HepG2 (cell line): Measurements from ENCODE around the gene PPP3CB. TPM values are rescaled to one million over a fixed set of nuclear protein-coding genes. Genes with fewer than 3 reads are reported as not detected.

Experiments
- ATAC-seq: fragments of 200-7000 bp; cut with Tn5 transposase; 3 replicates; pipeline ENCODE4 v1.9.1; 2020; ENCODE audit warnings: mild to moderate bottlenecking, moderate library complexity
- Bru-seq: library from RNA; stranded (reverse); fragments of 400-500 nt; gene quantifications from one replicate; lab custom pipeline; 2021; lab: Mats Ljungman, UMichigan
- BruChase-seq, 2 experiments: library from RNA; stranded (reverse); fragments of 400-500 nt; gene quantifications; one replicate each; lab custom pipeline; 2021; lab: Mats Ljungman, UMichigan
- BruUV-seq: library from RNA; stranded (reverse); fragments of 400-500 nt; replicated peaks from 2 replicates; lab custom pipeline; 2021; lab: Mats Ljungman, UMichigan
- CTCF ChIA-PET: fragments of 300-600 bp; formaldehyde crosslinking; extraction: SDS; loops from one replicate; lab custom pipeline; 2021; ENCODE audit warnings: low total read pairs, inconsistent platforms, low intra/inter-chr PET ratio; lab: Yijun Ruan, JAX
- POLR2A ChIA-PET: fragments of 350-600 bp; sonication (Branson Sonifier 250); formaldehyde crosslinking; loops from one replicate; lab custom pipeline; 2020; ENCODE audit warnings: antibody characterized with exemption, inconsistent platforms; lab: Yijun Ruan, JAX
- DNase-seq: peaks from one replicate; pipeline ENCODE4 v3.0.0-alpha.2; 2015; ENCODE audit warnings: low spot score
- FAIRE-seq: peaks from 3 replicates; lab custom pipeline; 2011; peaks lifted over from hg19 to GRCh38; lab: Jason Lieb, UNC
- H2AFZ ChIP-seq: one replicate; pipeline ENCODE4 v1.6.1; 2011; ENCODE audit warnings: low read length, inconsistent platforms
- H3K27ac ChIP-seq: fragments of 300-600 bp; 3 replicates; pipeline ENCODE4 v1.8.0; 2011; ENCODE audit warnings: mixed run types, mild to moderate bottlenecking, mixed read lengths, low read length, inconsistent platforms; ENCODE audit not compliant: insufficient read depth; ENCODE audit errors: extremely low read length
- H3K27me3 ChIP-seq, 2 experiments: fragments of 200-600 bp in 1 of 2; 2 replicates in 1 of 2; 3 replicates in 1 of 2; pipeline versions ENCODE4 v1.6.0 to v1.8.0; 2011; ENCODE audit warnings: low read length in 2 of 2, mild to moderate bottlenecking in 2 of 2, moderate library complexity in 2 of 2, inconsistent platforms in 1 of 2; ENCODE audit not compliant: insufficient read depth in 2 of 2, control insufficient read depth in 1 of 2
- H3K36me3 ChIP-seq, 2 experiments: fragments of 200-600 bp in 1 of 2; replicated peaks in 1 of 2; 2 replicates in 1 of 2; 3 replicates in 1 of 2; pipeline versions ENCODE4 v1.5.1 to v1.8.0; 2011; ENCODE audit warnings: low read length in 2 of 2, inconsistent platforms in 1 of 2; ENCODE audit not compliant: insufficient read depth in 2 of 2, control insufficient read depth in 1 of 2
- H3K4me1 ChIP-seq: 2 replicates; pipeline ENCODE4 v1.5.1; 2012; ENCODE audit warnings: low read length, inconsistent platforms; ENCODE audit not compliant: insufficient read depth
- H3K4me2 ChIP-seq: 2 replicates; pipeline ENCODE4 v1.6.0; 2011; ENCODE audit warnings: low read depth, low read length, inconsistent platforms
- H3K4me3 ChIP-seq, 3 experiments: fragments of 200-600 bp in 1 of 3; sonication (generic), shearing (Covaris generic) in 1 of 3; replicated peaks in 1 of 3; 2 replicates each; pipeline ENCODE4 v1.5.1; 2011 to 2016; ENCODE audit warnings: low read length in 3 of 3, inconsistent platforms in 2 of 3, low read depth in 2 of 3, mild to moderate bottlenecking in 2 of 3, control low read depth in 1 of 3, mixed read lengths in 1 of 3; ENCODE audit not compliant: insufficient read depth in 1 of 3
- H3K79me2 ChIP-seq: one replicate; pipeline ENCODE4 v1.6.1; 2011; ENCODE audit warnings: low read length, inconsistent platforms; ENCODE audit not compliant: insufficient read depth
- H3K9ac ChIP-seq: 2 replicates; pipeline ENCODE4 v1.6.0; 2011; ENCODE audit warnings: mild to moderate bottlenecking, low read depth, low read length, inconsistent platforms; ENCODE audit not compliant: insufficient read depth
- H3K9me3 ChIP-seq: 2 replicates; pipeline ENCODE4 v1.5.1; 2012; ENCODE audit warnings: mild to moderate bottlenecking, low read length
- H4K20me1 ChIP-seq: 2 replicates; pipeline ENCODE4 v1.6.0; 2011; ENCODE audit warnings: inconsistent platforms, mild to moderate bottlenecking, low read length, moderate library complexity; ENCODE audit not compliant: insufficient read depth
- EP300 ChIP-seq, 3 experiments: sonication (generic) in 1 of 3; formaldehyde crosslinking in 1 of 3; IDR thresholded peaks; 2 replicates each; pipeline versions ENCODE4 v1.5.1 to v1.6.1; 2011 to 2020; ENCODE audit warnings: low read depth in 2 of 3, low read length in 2 of 3, borderline replicate concordance in 1 of 3, improper control_type of control experiment in 1 of 3, mild to moderate bottlenecking in 1 of 3, missing genetic modification reagents in 1 of 3, moderate library complexity in 1 of 3
- ETV6 ChIP-seq: sonication (generic); formaldehyde crosslinking; conservative IDR thresholded peaks from 2 replicates; pipeline ENCODE4 v1.4.0; 2020; ENCODE audit warnings: missing genetic modification reagents
- GFI1 ChIP-seq: sonication (generic); formaldehyde crosslinking; IDR thresholded peaks from 2 replicates; pipeline ENCODE4 v1.5.0; 2020; ENCODE audit warnings: missing genetic modification reagents, mild to moderate bottlenecking, borderline replicate concordance
- KAT8 ChIP-seq: IDR thresholded peaks from 2 replicates; pipeline ENCODE4 v1.6.1; 2016; ENCODE audit warnings: missing genetic modification reagents, missing compliant biosample characterization
- PATZ1 ChIP-seq: sonication (generic); formaldehyde crosslinking; IDR thresholded peaks from 2 replicates; pipeline ENCODE4 v1.4.0; 2020; ENCODE audit warnings: missing genetic modification reagents
- PLRG1 ChIP-seq: fragments of 450-650 bp; conservative IDR thresholded peaks from 2 replicates; pipeline ENCODE4 v1.6.1; 2016
- REXO4 ChIP-seq: sonication (generic); formaldehyde crosslinking; IDR thresholded peaks from 2 replicates; pipeline ENCODE4 v1.8.0; 2022; ENCODE audit warnings: missing genetic modification reagents, mild to moderate bottlenecking, borderline replicate concordance
- ZNF580 ChIP-seq: IDR thresholded peaks from 2 replicates; pipeline ENCODE4 v1.6.1; 2016; ENCODE audit warnings: low read depth, borderline replicate concordance
- ZNF660 ChIP-seq: sonication (generic); formaldehyde crosslinking; IDR thresholded peaks from 2 replicates; pipeline ENCODE4 v1.5.1; 2020; ENCODE audit warnings: mild to moderate bottlenecking, low read depth, missing genetic modification reagents, borderline replicate concordance
- ZNF691 ChIP-seq: sonication (generic); formaldehyde crosslinking; IDR thresholded peaks from 2 replicates; pipeline ENCODE4 v1.4.0; 2020; ENCODE audit warnings: missing genetic modification reagents, low read depth, mild to moderate bottlenecking, borderline replicate concordance
- ZNF788 ChIP-seq: sonication (generic); formaldehyde crosslinking; IDR thresholded peaks from 2 replicates; pipeline ENCODE4 v1.5.0; 2020; ENCODE audit warnings: mild to moderate bottlenecking, missing genetic modification reagents, borderline replicate concordance
- WGBS: methylation state at CpG from one replicate; pipeline ENCODE4 v1.1.6; 2017; ENCODE audit warnings: low lambda C conversion rate; 5-methylcytosine and 5-hydroxymethylcytosine counted together
- in situ Hi-C: cut with HindIII; loops from 2 replicates; pipeline ENCODE4 v1.10.0; 2017; ENCODE audit warnings: low pct_unique_long_range_greater_than_20kb; ENCODE audit not compliant: extremely low pct_ligation_motif_present
- intact Hi-C: fragments of 100-400 bp; cut with micrococcal nuclease; formaldehyde crosslinking; loops from one replicate; pipeline ENCODE4 v1.10.0; 2022; ENCODE audit not compliant: unreplicated experiment
- long read RNA-seq, 2 experiments: library from RNA in 1 of 2; library from polyadenylated mRNA in 1 of 2; stranded (forward) in 1 of 2; unstranded in 1 of 2; transcript quantifications; one replicate each; pipeline ENCODE4 v2.0.0, GENCODE V29; 2019 to 2022
- polyA minus RNA-seq, 3 experiments: library from RNA; depleted of rRNA, polyadenylated mRNA; stranded (reverse); fragments of >200 nt; gene quantifications; 2 replicates each; pipeline ENCODE4 v1.2.3, GENCODE V29; 2011; ENCODE audit warnings: low replicate concordance in 1 of 3
- polyA plus RNA-seq, 8 experiments: library from polyadenylated mRNA; depleted of rRNA in 3 of 8; stranded (reverse) in 7 of 8; unstranded in 1 of 8; fragments of >200 nt; fragmentation: Illumina TruSeq in 4 of 8; extraction: Trizol in 4 of 8; gene quantifications; 2 replicates each; pipeline versions ENCODE4 v1.2.1 to v1.2.3, GENCODE V29; 2011 to 2016; ENCODE audit warnings: low read depth in 4 of 8, missing spikeins in 1 of 8, mixed read lengths in 1 of 8; ENCODE audit not compliant: insufficient read depth in 1 of 8
- total RNA-seq, 5 experiments: library from RNA; depleted of rRNA; stranded (reverse); fragments of >200 nt; fragmentation: Illumina TruSeq; extraction: Trizol; gene quantifications; 2 replicates each; pipeline ENCODE4 v1.2.3, GENCODE V29; 2016; ENCODE audit warnings: low read depth in 1 of 5

The PPP3CB gene
- total RNA-seq (2016; rRNA removed; fragmentation: Illumina TruSeq; extraction: Trizol) (8.7 and 18.5 TPM in 2 replicates), polyA plus RNA-seq (2011; rRNA removed) (9.5 and 11.4 TPM in 2 replicates), polyA minus RNA-seq (2011; rRNA and poly(A)+ RNA removed; ENCODE audit: low replicate concordance) (2.9 and 10.3 TPM in 2 replicates), Bru-seq, nascent RNA (percentile 75 among the genes with signal in this experiment), BruChase-seq, experiment 1, labeled RNA remaining after a 6-hour chase (percentile 71 among the genes with signal in this experiment), BruChase-seq, experiment 2, labeled RNA remaining after a 2-hour chase (percentile 76 among the genes with signal in this experiment)
- 2.8 and 4.2 TPM in 2 replicates for total RNA-seq (2016; cell fraction: cytosol; rRNA removed; fragmentation: Illumina TruSeq; extraction: Trizol; ENCODE audit: low read depth)
- 9.5 and 16.0 TPM in 2 replicates for total RNA-seq (2016; cell fraction: insoluble cytoplasmic fraction; rRNA removed; fragmentation: Illumina TruSeq; extraction: Trizol)
- total RNA-seq (2016; cell fraction: membrane; rRNA removed; fragmentation: Illumina TruSeq; extraction: Trizol) = 10.4 and 12.8 TPM in 2 replicates
- 18.8 and 19.6 TPM in 2 replicates for total RNA-seq (2016; cell fraction: nucleus; rRNA removed; fragmentation: Illumina TruSeq; extraction: Trizol)
- polyA plus RNA-seq (2011; cell fraction: cytosol; rRNA removed) = 7.6 and 9.8 TPM in 2 replicates
- polyA plus RNA-seq (2011; cell fraction: nucleus; rRNA removed) = 9.0 and 13.7 TPM in 2 replicates
- 19.1 and 23.5 TPM in 2 replicates for polyA plus RNA-seq (2012)
- 5.6 and 6.9 TPM in 2 replicates for polyA plus RNA-seq (2016; cell fraction: cytosol; fragmentation: Illumina TruSeq; extraction: Trizol; ENCODE audit: low read depth)
- polyA plus RNA-seq (2016; cell fraction: insoluble cytoplasmic fraction; fragmentation: Illumina TruSeq; extraction: Trizol; ENCODE audit: low read depth) = 28.6 and 29.5 TPM in 2 replicates
- polyA plus RNA-seq (2016; cell fraction: membrane; fragmentation: Illumina TruSeq; extraction: Trizol; ENCODE audit: low read depth) = 15.8 and 17.1 TPM in 2 replicates
- polyA plus RNA-seq (2016; cell fraction: nucleus; fragmentation: Illumina TruSeq; extraction: Trizol; ENCODE audit: insufficient read depth, low read depth) = 34.8 TPM in 2 replicates
- polyA minus RNA-seq (2011; cell fraction: cytosol; rRNA and poly(A)+ RNA removed) = 12.7 and 13.0 TPM in 2 replicates
- polyA minus RNA-seq (2011; cell fraction: nucleus; rRNA and poly(A)+ RNA removed) = 28.2 and 31.2 TPM in 2 replicates
- long read RNA-seq, experiment 1, partial matches to known transcripts = 2 of 7 reads
- long read RNA-seq, experiment 1, other reads (novel, unspliced or antisense) = 4 of 7 reads
- long read RNA-seq, experiment 2, partial matches to known transcripts = 10 of 57 reads
- long read RNA-seq, experiment 2, other reads (novel, unspliced or antisense) = 42 of 57 reads

- peak; percentile 83 for FAIRE-seq
- DNase-seq = peak; percentile 92
- Histone ChIP-seq H3K4me3 (peak within 1 kb of the TSS; percentile 77 to 99 (median 94)), H4K20me1 (no peaks in the 10 kb centered on the region), H3K4me1 (peaks cover 37% of the 10 kb centered on the region), H3K27ac (peak within 1 kb of the TSS; percentile 97), H3K4me2 (peak within 1 kb of the TSS; percentile 95), H3K9ac (peak within 1 kb of the TSS; percentile 96), H3K79me2 (peaks cover 36% of the 10 kb centered on the region), H3K27me3 (no peaks in the 10 kb centered on the region; a peak in 1 of 5 replicates), H2AFZ (peak within 1 kb of the TSS; percentile 74), H3K9me3 (no peaks in the 10 kb centered on the region), H3K36me3 (peaks cover 11 to 20% of the 10 kb centered on the region in 2 experiments)
- CTCF ChIA-PET = interaction anchor here (1.4 kb wide), 1 partner anchor 148 kb away, joined by 3 read pairs; no protein-coding TSS in a partner anchor
- POLR2A ChIA-PET = interaction anchor here (0.5 to 2.2 kb wide), 13 partner anchors 10 to 344 kb away, joined by 3 to 13 read pairs (median 5); partner anchors contain the start of genes ANXA7, DNAJC9, MRPS16 and SEC24C
- BruUV-seq = TSS peak; percentile 92
- in situ Hi-C loops (loop anchor here (10.0 kb wide), 1 partner anchor 241 kb away; the partner anchor contains the start of gene MRPS16), intact Hi-C loops (loop anchor here (2.0 kb wide), 1 partner anchor 81 kb away; the partner anchor contains the start of gene ANXA7)
- 8% methylated on average over 19 of the region's 28 CpGs for WGBS
- peak; percentile 91 for ATAC-seq
- no peak for TF ChIP-seq REXO4 (CRISPR knock-in tag)
- no peak for TF ChIP-seq ZNF660 (CRISPR knock-in tag)
- TF ChIP-seq ZNF788 (CRISPR knock-in tag) = no peak; the same call in 1 of the 2 replicates
- peak; percentile 23; the same call in 1 of the 2 replicates for TF ChIP-seq KAT8
- peak; percentile 21; the same call in 1 of the 2 replicates for TF ChIP-seq ZNF691 (CRISPR knock-in tag)
- no peak for TF ChIP-seq ZNF580 (CRISPR knock-in tag)
- TF ChIP-seq EP300 (IDR thresholded peaks at IDR 0.05; ENCODE audit: low read depth in 2 of 2, low read length in 2 of 2) = peak in 1 of 2 experiments; percentile 16; a peak in 1 of 4 replicates
- no peak for TF ChIP-seq EP300 (CRISPR knock-in tag; IDR thresholded peaks at IDR 0.05; ENCODE audit: borderline replicate concordance)
- peak; percentile 62; the same call in 1 of the 2 replicates for TF ChIP-seq PATZ1 (CRISPR knock-in tag)
- 0 out of 2 replicates have a peak, but pooled peaks have one; percentile 20 for TF ChIP-seq GFI1 (CRISPR knock-in tag)
- no peak for TF ChIP-seq ETV6
- no peak for TF ChIP-seq PLRG1
These were observed at the start of gene PPP3CB for GRCh38 chr10:73495884-73496674. Gene PPP3CB, minus strand, starts transcription at chr10:73496024. Its CDS starts 135 bp downstream, at chr10:73495889.
